GM23338 (cell line): ENCODE data around the gene TMA16.
"Not testable (repeated sequence)": the region's sequence is repeated elsewhere in the genome, so short reads cannot be mapped to it uniquely, and the experiment has no call there.

Experiments used
- ETS1 ChIP-seq: IDR thresholded peaks from 2 replicates; pipeline ENCODE4 v1.6.1; 2016; ENCODE audit warnings: antibody characterized with exemption
- EZH2 ChIP-seq: fragments of 200-600 bp; sonication (generic); IDR thresholded peaks from one replicate; pipeline ENCODE4 v1.8.0; 2017; ENCODE audit warnings: antibody characterized with exemption, mild to moderate bottlenecking, low read depth; ENCODE audit not compliant: unreplicated experiment
- EZH2phosphoT487 ChIP-seq: fragments of 200-600 bp; sonication (generic); IDR thresholded peaks from one replicate; pipeline ENCODE4 v1.8.1; 2018; ENCODE audit warnings: antibody characterized with exemption; ENCODE audit not compliant: unreplicated experiment
- NANOG ChIP-seq: IDR thresholded peaks from 2 replicates; pipeline ENCODE4 v1.6.1; 2016; ENCODE audit warnings: antibody characterized with exemption, borderline replicate concordance
- POLR2AphosphoS5 ChIP-seq: IDR thresholded peaks from 2 replicates; pipeline ENCODE4 v1.6.1; 2016; ENCODE audit warnings: antibody characterized with exemption, low read depth
- STAT1 ChIP-seq: IDR thresholded peaks from one replicate; pipeline ENCODE4 v1.6.1; 2016; ENCODE audit warnings: antibody characterized with exemption; ENCODE audit not compliant: unreplicated experiment
- TF ChIP-seq, protein P1 (sequence below), 2 experiments: fragments of 200-600 bp in 1 of 2; sonication (generic) in 1 of 2; conservative IDR thresholded peaks; 2 replicates each; pipeline versions ENCODE4 v1.5.1 to v1.6.1; 2016 to 2017; ENCODE audit warnings: antibody characterized with exemption in 2 of 2, low read depth in 2 of 2, mild to moderate bottlenecking in 2 of 2, moderate library complexity in 1 of 2

GRCh38 chr4:163538820-163539219 is 44.3 kb downstream of the TMA16 start:
- TF ChIP-seq POLR2AphosphoS5, EZH2, EZH2phosphoT487, ETS1, NANOG, STAT1: not testable (repeated sequence)
- TF ChIP-seq, protein P1, sequence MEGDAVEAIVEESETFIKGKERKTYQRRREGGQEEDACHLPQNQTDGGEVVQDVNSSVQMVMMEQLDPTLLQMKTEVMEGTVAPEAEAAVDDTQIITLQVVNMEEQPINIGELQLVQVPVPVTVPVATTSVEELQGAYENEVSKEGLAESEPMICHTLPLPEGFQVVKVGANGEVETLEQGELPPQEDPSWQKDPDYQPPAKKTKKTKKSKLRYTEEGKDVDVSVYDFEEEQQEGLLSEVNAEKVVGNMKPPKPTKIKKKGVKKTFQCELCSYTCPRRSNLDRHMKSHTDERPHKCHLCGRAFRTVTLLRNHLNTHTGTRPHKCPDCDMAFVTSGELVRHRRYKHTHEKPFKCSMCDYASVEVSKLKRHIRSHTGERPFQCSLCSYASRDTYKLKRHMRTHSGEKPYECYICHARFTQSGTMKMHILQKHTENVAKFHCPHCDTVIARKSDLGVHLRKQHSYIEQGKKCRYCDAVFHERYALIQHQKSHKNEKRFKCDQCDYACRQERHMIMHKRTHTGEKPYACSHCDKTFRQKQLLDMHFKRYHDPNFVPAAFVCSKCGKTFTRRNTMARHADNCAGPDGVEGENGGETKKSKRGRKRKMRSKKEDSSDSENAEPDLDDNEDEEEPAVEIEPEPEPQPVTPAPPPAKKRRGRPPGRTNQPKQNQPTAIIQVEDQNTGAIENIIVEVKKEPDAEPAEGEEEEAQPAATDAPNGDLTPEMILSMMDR (conservative IDR thresholded peaks at IDR 0.05; ENCODE audit: low read depth in 2 of 2) = not testable (repeated sequence)
